HG02943 (cell line): ENCODE measurements around the gene HS3ST4.

Experiments used
- ATAC-seq: cut with Tn5 transposase; IDR thresholded peaks from one replicate; pipeline ENCODE4 v1.9.1; 2021; ENCODE audit warnings: mild to moderate bottlenecking, low read depth, moderate library complexity; ENCODE audit not compliant: unreplicated experiment

The HS3ST4 gene

DNA sequence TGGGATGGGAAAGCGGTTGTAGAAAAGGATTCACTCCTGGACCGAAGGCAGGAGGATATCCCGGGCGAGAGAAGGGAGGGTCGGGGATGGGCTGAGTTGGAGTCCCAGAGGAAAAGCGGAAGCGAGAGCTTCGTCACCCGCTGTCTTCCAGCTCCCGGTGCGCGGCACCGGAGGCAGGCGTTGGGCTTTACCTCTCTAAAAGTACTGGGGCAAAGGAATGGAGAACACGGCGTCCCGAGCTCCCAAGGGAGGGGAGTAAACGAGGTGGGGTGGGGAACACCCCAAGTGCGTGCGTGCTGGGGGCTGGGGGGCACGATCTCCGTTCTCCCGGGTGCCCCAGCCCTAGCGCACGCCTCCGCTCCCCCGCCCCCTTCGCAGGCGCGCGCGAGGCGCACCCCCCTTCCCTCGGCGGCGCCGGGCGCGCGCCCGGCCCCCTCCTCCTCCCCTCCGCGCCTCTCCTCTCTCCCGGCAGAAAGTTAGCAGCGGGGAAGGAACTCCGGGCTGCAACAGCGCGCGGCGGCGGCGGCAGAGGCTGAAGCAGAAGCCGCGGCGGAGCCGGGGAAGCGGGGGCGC is at the start of gene HS3ST4:
HS3ST4 (plus strand) TSS at position 441 of the 573 bp plus-strand sequence.
- no peak for ATAC-seq

DNA sequence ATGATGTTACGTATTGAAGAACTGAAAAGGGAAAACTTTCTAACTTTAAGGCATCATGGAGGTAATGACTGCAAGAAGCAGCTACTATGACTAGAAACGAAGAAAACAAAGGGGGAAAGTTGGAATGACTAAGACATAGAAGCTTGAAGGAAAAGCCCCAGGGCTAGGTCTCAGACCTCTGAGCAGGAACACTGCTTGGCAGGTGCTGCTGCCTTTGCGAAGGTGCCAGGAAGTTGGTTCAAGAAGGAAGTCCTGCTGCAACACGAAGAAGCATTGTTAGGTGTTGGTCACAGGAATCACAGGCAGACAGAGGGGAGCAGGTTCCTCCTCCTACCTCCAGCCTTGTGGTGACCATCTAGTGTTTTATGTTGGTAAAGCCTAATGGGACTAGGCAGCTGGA is 48.1 kb upstream of the HS3ST4 start:
- no peak for ATAC-seq

- ATAC-seq = no peak
Observed at GRCh38 chr16:25656639-25657038, 35.1 kb upstream of the HS3ST4 start.

GRCh38 chr16:25676820-25677219 is 14.9 kb upstream of the HS3ST4 start:
- ATAC-seq = no peak

GRCh38 chr16:25679511-25679910 is 12.2 kb upstream of the HS3ST4 start:
- ATAC-seq = no peak

- no peak for ATAC-seq
Observed at GRCh38 chr16:25689137-25689836, 2.5 kb upstream of the HS3ST4 start.

- no peak for ATAC-seq
Observed at GRCh38 chr16:25690552-25691143, 1.1 kb upstream of the HS3ST4 start.

GRCh38 chr16:25692351-25692741 is 587 bp downstream of the HS3ST4 start:
- ATAC-seq = no peak

DNA sequence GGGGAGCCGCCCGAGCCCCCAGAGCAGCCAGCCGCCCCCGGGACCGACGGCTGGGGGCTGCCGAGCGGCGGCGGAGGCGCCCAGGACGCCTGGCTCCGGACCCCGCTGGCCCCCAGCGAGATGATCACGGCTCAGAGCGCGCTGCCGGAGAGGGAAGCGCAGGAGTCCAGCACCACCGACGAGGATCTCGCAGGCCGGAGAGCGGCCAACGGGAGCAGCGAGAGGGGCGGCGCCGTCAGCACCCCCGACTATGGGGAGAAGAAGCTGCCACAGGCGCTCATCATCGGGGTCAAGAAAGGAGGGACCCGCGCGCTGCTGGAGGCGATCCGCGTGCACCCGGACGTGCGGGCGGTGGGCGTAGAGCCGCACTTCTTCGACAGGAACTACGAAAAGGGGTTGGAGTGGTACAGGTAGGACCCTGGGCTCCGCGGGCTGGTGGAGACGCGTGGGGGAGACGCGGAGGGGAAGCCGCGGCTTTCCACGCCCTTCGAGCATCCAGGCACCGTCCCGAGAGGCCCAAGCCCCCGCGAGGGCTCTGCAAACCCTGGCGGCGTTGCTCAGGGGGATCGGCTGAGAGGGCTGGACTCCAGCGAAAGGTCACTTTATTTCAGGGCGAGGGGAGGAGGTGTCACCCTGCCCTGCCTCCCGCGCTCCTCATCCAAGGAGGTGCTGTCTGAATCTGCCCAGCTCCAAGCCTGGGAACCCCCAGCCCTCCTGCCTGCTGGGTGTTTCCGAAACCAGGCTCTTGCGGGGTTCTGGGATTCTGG is 1.2 kb downstream of the HS3ST4 start:
- no peak for ATAC-seq

DNA sequence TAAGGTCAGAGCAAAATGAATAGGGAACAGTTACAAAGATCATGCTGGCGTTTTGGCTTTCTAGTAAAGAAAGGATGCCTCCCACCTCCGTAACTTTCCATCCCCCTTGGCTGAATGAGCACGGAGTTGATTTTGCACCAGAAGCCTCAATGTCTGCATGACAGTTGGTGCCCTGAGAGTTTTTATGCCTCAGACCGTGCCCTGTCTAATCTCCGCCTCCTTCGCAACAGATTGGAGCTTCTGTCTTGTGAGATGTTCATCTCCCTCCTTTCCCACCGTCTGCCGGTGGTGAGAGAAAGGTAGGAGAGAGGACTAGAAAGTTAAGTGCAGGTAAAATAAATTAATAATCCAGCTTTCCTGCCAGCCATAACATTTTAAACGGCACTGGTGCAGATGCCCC is 1.9 kb downstream of the HS3ST4 start:
- ATAC-seq = no peak

GRCh38 chr16:25699069-25699468 is 7.3 kb downstream of the HS3ST4 start:
- no peak for ATAC-seq

DNA sequence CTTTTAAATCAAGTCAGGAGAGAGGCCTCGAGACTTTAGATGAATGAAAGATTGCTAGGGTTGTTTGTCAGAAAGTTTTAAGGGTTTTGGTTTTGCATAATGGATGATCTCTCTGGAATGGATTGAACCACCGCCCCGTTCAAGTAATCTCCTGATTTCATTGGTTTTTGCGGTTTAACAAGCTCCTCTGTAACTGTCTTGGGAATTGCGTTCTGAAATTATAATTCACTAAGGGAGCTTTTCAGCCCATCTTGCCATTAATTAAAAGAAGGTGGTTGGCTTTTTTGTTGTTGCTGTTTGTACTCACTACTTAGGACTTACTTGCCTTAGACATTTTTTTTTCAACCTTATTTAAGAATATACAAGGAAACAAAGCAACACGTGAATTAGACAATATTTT is 8.8 kb downstream of the HS3ST4 start:
- no peak for ATAC-seq

DNA sequence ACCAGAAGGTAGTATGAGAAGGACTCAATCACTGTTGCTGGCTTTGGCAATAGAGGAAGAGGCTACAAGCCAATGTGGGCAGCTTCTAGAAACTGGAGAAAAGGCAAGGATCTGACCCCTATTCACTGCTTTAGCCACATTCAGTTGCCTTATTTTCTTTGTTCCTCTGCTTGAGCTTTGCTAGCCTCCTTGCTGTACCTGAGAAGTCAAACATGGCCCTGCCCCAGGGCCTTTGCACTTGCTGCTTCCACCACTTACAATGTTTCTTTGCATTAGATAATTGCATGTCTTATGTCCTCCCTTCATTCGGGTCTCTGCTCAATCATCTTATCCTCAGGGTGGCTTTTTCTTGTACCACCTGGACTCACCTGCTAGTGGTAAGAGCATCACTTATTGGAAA is 15.8 kb downstream of the HS3ST4 start:
- no peak for ATAC-seq

- no peak for ATAC-seq
Observed at GRCh38 chr16:25707982-25708583, 16.3 kb downstream of the HS3ST4 start.

DNA sequence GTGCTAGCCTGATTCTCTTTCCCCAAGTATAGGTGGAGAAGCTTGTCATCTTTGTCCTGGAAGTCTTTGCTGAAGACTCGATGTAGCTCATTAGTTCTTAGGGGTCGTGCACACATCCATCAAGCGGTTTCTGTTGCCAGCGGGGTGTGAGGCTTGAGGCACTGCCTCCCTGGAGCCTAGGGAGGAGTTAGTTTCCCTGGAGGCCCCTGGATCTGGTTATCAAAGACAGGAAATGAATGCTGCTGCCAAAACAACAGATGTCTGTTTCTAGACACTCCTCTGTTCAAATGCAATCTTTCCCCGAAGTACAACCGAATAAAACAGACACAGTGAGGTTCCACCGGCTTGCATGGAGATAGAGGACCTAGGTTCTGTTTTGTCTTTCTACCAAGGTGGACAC is 17.5 kb downstream of the HS3ST4 start:
- ATAC-seq = no peak

DNA sequence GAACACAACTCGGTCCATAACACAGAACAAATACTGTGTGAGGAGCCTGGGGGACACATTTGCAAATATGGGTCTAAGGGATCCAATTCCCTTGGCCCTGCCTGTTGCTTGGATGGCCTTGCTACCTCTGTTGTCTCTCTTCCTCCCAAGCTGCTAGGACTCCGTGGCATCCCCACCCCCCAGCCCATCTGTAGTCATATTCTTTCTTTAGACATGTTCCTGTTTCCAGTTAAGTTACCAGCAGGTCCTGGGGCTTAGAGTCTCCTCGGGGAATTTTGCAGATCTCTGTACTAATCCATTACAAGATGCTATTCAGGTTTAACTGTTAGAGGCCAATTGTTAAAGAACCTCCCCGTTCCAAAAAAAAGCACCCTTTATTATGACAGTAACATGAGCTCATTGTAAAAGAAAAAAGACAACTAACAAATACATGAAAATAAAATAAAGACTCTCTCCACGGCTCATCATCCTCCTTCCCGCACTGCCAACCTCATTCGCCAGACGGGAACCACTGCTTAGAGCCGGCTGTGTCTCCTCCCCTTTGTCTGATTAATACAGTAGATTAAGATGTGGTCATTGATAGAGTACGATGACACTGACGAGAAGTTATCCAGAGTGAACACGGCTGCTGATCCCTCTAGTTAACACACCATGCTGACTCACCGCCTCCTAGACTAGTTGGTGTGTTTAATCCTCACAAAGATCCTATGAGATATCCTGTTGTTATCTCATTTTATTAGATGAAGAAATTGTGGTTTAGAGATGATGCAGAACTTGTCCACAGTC is 22.2 kb downstream of the HS3ST4 start:
- no peak for ATAC-seq

DNA sequence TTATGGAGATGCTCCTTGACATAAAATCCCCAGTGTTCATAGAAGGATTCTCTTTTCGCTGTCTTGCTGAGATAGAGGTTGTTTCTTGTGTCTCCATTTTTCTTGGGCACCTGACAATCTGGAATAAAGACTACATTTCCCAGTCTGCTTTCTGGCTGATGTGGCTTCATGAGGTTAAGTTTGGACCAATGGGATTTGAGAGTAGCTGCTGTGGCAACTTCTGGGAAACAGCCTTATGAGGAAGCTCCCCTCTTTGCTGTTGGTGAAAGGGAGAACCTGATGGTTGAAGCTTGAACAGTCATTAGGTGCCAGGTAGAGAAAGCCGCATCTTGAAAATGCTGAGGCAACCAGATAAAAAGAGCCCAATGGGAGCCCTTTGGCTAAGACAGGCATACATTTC is 24.4 kb downstream of the HS3ST4 start:
- ATAC-seq = no peak

GRCh38 chr16:25721439-25721838 is 29.7 kb downstream of the HS3ST4 start:
- ATAC-seq = no peak

DNA sequence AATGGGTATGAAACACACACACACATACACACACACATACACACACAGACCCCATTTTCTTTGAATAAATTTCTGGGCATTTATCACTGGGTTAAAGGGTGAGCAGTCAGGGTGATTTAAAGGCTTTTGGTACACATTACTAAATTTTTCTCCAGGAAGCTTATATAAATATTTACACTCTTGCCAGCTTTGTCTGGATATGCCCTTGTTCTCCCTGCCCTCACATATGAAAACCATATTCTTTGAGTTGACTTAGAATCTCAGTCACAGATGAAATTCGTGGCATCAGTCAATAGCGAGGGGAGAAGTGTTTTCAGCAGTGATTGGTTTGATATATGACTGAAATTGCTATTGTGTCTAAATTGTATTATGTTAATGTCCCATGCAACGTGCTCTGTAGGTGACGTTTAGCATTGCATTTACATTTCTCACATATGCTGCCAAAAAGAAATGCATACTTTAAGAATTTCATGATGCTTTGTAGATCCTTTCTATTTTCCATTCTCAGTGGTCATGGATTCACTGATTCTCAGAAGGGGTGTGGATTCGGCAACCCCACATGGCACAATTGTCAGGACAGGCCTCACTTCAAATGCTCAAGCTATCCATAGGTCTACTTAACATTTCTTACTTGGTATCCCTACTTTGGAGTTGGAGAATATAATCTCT is 34.8 kb downstream of the HS3ST4 start:
- no peak for ATAC-seq
